Inflammatory macrophage treated with lipopolysaccharide for 4 hours (primary cell): ENCODE measurements around the gene SOX9.

Experiments
- DNase-seq: peaks from one replicate; pipeline ENCODE4 v3.0.0-alpha.2; 2020

Gene SOX9

GRCh38 chr17:72163474-72163873 is 42.7 kb downstream of the SOX9 start:
- no peak for DNase-seq

- DNase-seq, result no peak
These were observed 43.4 kb downstream of the SOX9 start for GRCh38 chr17:72164158-72164739.

- DNase-seq, result no peak
These were observed 44.5 kb downstream of the SOX9 start for GRCh38 chr17:72165192-72165866.

GRCh38 chr17:72165867-72166439 is 45.1 kb downstream of the SOX9 start:
- DNase-seq, result no peak

GRCh38 chr17:72167593-72167992 is 46.8 kb downstream of the SOX9 start:
- DNase-seq, result no peak

GRCh38 chr17:72169823-72170222 is 49.0 kb downstream of the SOX9 start:
- DNase-seq, result no peak

GRCh38 chr17:72171703-72172667 is 51.2 kb downstream of the SOX9 start:
- DNase-seq, result no peak

GRCh38 chr17:72173499-72174116 is 52.8 kb downstream of the SOX9 start:
- DNase-seq, result no peak

- no peak for DNase-seq
These were observed 54.4 kb downstream of the SOX9 start for GRCh38 chr17:72175263-72175662.
